ENCODE data around the gene AMOT. TPM values are rescaled to one million over a fixed set of nuclear protein-coding genes. Genes with fewer than 3 reads are reported as not detected.

The AMOT gene
- total RNA-seq, 6 donors from 2014 or later: 4.2 to 18.9 (median 8.0) TPM

GRCh38 chrX:112751076-112751475, 89.6 kb downstream of the AMOT start:
- no peaks in the 10 kb centered on the region for H3K36me3 ChIP-seq
- TF ChIP-seq POLR2AphosphoS5 (IDR thresholded peaks at IDR 0.05): no peak
- TF ChIP-seq EP300 (IDR thresholded peaks at IDR 0.05): no peak
- no peak for TF ChIP-seq CTCF (IDR thresholded peaks at IDR 0.05)
- TF ChIP-seq POLR2A (IDR thresholded peaks at IDR 0.05): no peak
- ATAC-seq (ENCODE audit: low FRiP score in 2 of 2) (no peak), DNase-seq (no peak)
- H3K27me3 ChIP-seq: no peaks in the 10 kb centered on the region
- H3K4me1 ChIP-seq: no peaks in the 10 kb centered on the region
- no peaks in the 10 kb centered on the region for H3K9me3 ChIP-seq
- no peak overlapping the region for H3K4me3 ChIP-seq
- no peak overlapping the region for H3K27ac ChIP-seq
- WGBS, 2 donors: 58 to 62% methylated on average over 2 of the region's 2 CpGs

- no peak for ATAC-seq (ENCODE audit: low FRiP score in 2 of 2)
- TF ChIP-seq POLR2A (IDR thresholded peaks at IDR 0.05): no peak
- TF ChIP-seq EP300 (IDR thresholded peaks at IDR 0.05): no peak
- no peak for TF ChIP-seq CTCF (IDR thresholded peaks at IDR 0.05)
These were observed 93.6 kb downstream of the AMOT start for GRCh38 chrX:112746812-112747595.

GRCh38 chrX:112738347-112739033, 102.1 kb downstream of the AMOT start:
- WGBS, 2 donors: 65 to 90% methylated on average over 5 of the region's 5 CpGs
- H3K27ac ChIP-seq: no peak overlapping the region
- H3K4me3 ChIP-seq: no peak overlapping the region
- TF ChIP-seq POLR2AphosphoS5 (IDR thresholded peaks at IDR 0.05) (no peak), EP300 (IDR thresholded peaks at IDR 0.05) (no peak), POLR2A (IDR thresholded peaks at IDR 0.05) (no peak), CTCF (IDR thresholded peaks at IDR 0.05) (no peak)
- H3K36me3 ChIP-seq: no peaks in the 10 kb centered on the region
- DNase-seq (no peak), ATAC-seq (ENCODE audit: low FRiP score in 2 of 2) (no peak)
- no peaks in the 10 kb centered on the region for H3K9me3 ChIP-seq
- no peaks in the 10 kb centered on the region for H3K27me3 ChIP-seq
- H3K4me1 ChIP-seq: no peaks in the 10 kb centered on the region

More at GRCh38 chrX:112746812-112747595, 93.6 kb downstream of the AMOT start:
- no peaks in the 10 kb centered on the region for H3K9me3 ChIP-seq
- H3K4me1 ChIP-seq: no peaks in the 10 kb centered on the region
- no peaks in the 10 kb centered on the region for H3K27me3 ChIP-seq
- WGBS, 2 donors: 65 to 69% methylated on average over 3 to 4 of the region's 4 CpGs
- H3K27ac ChIP-seq: no peak overlapping the region
- H3K36me3 ChIP-seq: no peaks in the 10 kb centered on the region
- no peak overlapping the region for H3K4me3 ChIP-seq
- no peak for DNase-seq

GRCh38 chrX:112736310-112736709, 104.3 kb downstream of the AMOT start:
- DNase-seq (no peak), ATAC-seq (ENCODE audit: low FRiP score in 2 of 2) (no peak)
- H3K9me3 ChIP-seq: no peaks in the 10 kb centered on the region
- 55 to 75% methylated on average over 3 of the region's 3 CpGs for WGBS, 2 donors
- no peaks in the 10 kb centered on the region for H3K36me3 ChIP-seq
- TF ChIP-seq EP300 (IDR thresholded peaks at IDR 0.05) (no peak), POLR2AphosphoS5 (IDR thresholded peaks at IDR 0.05) (no peak)
- H3K27me3 ChIP-seq: no peaks in the 10 kb centered on the region
- H3K4me3 ChIP-seq: no peak overlapping the region
- H3K4me1 ChIP-seq: no peaks in the 10 kb centered on the region
- no peak overlapping the region for H3K27ac ChIP-seq

GRCh38 chrX:112735147-112735546, 105.5 kb downstream of the AMOT start:
- no peak for DNase-seq
- TF ChIP-seq POLR2A (IDR thresholded peaks at IDR 0.05) (no peak), EP300 (IDR thresholded peaks at IDR 0.05) (no peak), POLR2AphosphoS5 (IDR thresholded peaks at IDR 0.05) (no peak), CTCF (IDR thresholded peaks at IDR 0.05) (no peak)
- H3K27me3 ChIP-seq: no peaks in the 10 kb centered on the region
- 68 to 89% methylated on average over 2 of the region's 2 CpGs for WGBS, 2 donors
- H3K27ac ChIP-seq: no peak overlapping the region
- H3K9me3 ChIP-seq: no peaks in the 10 kb centered on the region
- ATAC-seq (ENCODE audit: low FRiP score in 2 of 2): no peak
- H3K4me3 ChIP-seq: no peak overlapping the region
- H3K4me1 ChIP-seq: no peaks in the 10 kb centered on the region
- no peaks in the 10 kb centered on the region for H3K36me3 ChIP-seq
